Stimulated activated CD4-positive, alpha-beta T cell treated with anti-CD3 and anti-CD28 coated beads, Interleukin-1b, Interleukin-23, amount 100 ng/mL, for 48 hours (primary cell): ENCODE results near the gene FNBP1.
A peak's percentile ranks its signal among the peaks of the same experiment; 100 is the strongest.

Experiments
- DNase-seq: peaks from one replicate; pipeline ENCODE4 v3.0.0-alpha.2; 2020

Gene FNBP1

DNA sequence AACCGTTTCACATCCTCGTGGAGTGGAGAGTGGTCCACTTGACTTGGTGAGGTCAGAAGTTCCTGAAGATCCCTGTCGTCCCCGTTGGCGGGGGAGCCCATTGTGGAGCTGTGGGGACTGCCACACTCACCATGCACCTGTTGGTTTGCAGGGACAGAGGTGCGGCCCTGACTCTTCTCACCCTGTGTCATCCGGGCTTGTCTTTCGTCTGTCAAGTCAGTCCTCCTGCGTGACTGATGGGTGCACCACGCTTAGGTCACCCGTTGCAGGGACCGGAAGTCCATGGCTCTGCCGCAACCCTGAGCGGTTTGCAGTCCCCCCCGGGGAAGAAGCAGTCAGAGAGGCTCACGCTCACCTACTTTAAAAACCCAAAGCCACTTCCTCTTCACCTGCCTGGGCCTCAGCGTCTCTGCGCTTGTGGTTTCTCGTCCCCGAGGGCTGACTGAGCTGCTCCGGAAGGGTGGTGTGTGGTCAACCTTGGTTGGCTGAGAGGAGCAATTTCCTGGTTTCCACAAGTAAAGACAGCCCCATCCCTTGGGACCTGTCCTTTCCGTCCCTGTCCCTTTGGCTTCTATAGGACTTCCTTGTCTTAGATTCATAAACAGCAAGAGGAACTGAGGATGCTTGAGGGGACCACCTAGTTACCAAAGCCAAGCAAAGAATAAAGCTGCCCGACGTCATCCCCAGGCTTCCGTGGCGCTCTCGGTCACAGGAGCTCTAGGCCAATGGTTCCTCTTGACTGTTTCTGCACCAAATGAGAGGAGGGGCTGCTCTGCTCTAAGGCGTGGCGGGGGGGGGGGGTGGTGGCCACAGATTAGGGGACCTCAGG lies 154.5 kb downstream of the FNBP1 start:
- DNase-seq, result peak; percentile 97

DNA sequence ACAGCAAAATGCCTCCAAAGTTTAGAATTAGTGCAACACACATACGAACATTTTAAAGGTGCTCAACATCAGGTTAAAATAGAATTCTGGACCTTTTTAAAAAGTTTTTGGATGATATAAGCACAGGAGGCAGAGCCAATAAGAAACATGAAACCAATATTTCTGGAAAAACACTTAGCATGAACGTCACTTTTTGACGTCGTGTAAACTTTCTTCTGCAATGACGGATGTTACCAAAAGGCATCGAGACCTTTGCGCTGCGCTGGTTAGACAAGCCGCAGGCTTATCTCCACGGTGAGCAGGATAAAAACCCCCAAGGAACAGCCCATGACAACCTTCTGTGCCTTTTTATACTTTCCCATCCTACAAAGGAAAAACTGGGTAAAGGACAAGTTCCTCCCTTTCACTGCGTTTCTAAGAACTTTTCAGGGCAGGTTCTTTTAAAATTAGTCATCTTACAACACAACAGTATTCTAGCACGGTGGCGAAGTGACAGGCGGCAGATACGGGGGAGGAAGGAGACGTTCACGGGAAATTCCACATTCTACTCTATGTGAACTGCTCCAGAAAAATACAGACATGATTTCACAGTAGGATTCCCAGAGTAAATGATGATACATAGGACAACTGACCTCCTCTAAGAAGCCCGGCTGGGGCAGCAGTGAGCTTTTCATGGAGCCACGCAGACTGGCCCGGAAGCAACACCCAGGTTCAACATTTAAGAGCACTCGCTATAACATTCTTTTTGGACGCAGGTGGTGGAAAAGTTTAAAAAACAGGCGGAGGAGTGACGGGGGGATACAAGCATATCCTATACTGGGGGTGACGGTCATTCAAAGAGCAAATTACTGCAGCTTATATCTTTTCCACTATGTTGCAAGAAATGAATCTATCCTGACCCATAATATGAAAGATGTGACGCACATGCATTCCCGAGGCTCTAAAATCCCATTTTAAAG lies 155.4 kb downstream of the FNBP1 start:
- DNase-seq, result peak; percentile 80

DNA sequence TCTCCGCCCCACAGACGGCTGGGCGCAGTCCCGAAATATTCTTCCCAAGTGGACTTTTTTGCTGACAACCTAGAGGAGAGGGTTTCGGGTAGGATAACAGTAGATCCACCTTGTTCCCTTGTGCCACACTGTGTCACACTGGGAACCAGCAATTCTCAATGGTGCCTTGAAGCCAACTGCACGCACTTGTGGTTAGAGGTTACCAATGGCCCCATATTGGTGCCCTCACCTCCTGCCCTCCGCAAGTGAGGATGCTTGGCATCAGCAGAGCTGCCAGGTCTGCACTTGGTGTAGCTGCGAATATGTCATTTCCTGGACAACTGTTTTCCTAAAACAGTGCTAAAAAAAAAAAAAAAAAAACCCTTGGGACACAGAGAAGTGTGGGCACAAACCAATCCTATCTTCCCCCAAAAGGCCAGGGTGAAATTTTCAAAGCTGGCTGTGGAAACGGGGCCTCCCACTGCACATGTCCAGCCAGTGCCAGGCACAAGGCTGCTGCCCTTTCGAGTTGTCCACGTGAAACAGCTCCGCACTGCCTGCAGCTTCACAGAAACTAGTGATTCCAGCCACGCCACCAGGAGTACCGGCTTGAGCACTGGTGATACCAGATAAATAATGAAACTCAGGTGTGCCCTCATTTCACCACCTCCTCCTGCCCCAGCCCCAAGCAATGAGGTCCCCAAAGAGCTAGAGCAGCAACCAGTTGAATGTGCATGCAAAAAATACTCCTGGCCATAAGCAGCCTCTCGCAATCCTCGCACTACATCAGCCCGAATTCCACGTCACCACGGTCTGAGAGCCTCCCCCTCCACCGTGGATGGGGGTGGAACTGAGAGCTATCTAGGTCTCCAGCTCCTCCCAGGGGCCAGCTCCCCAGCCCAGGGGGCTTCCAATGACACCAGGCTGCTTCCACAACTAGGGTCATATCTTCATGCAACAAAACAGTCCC lies 156.5 kb downstream of the FNBP1 start:
- peak; percentile 76 for DNase-seq

- DNase-seq, result peak; percentile 92
Measured at GRCh38 chr9:129885670-129886106, 157.3 kb downstream of the FNBP1 start.

DNA sequence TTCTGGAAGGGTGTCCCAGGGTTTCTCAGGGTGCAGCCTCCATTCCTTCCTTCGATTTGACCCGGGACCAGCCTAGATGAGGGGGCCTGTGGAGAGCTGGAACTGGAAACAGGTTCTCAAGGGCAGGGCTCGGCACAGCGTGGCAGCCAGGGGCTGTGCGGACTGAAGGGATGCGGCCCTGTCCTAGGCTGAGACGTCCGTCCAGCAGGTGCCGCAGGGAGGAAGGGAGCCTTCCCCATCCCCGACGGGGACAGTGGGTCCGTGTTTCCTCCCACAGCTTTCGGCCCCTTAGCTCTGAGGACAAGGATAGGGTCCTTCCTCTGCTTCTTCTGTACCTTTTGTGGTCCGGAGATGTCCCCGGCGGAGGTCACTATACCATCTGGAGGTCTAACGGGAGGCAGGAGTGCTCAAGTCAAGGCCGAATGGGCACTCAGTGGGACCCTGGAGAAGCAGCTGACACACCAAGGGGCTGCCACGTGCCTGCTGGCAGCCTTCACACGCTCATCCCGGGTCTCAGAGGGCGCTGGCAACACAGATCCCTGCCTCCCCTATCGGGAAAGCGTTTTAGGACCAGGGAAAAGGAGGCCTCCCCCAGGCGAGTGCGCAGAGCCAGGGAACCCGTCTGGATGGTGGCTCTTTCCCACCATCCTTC lies 157.8 kb downstream of the FNBP1 start:
- DNase-seq, result no peak

DNA sequence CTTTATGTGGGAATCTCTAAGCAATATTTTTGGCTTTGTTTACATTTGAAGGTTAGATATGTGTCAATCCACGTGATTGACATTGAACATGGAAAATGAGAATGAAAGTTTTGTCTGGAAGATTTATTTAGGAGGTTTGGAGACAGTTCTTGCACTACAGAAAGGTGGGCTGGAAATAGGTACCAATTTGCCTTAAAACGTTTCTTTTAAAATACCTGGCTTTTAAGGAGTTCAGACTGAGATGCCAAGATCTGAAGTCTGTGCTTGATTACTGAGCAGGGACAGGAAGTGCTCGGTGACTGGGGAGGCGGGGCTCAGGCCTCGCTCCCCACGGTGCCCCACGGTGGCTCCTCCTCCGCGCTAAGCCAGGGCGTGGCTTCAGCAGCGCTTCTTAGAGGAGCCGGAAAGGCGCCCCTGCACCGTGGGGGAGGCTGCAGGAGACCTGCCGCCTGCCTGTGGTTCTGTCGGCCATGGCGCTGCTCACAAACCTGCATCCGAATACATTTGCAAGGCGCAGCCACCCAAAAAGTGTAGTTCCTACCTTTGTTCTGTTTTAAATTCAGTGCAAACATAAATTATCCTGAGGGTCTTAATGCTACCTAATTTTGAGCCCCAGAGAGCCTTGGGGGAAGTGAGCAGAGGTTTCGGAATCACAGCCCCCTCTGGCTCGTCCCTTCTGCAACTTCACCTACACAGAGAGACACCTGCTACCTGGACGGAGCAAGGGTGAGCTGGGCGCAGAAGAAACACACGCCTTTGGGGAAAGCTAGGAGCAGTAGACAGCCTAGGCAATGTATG lies 158.6 kb downstream of the FNBP1 start:
- peak; percentile 96 for DNase-seq

GRCh38 chr9:129881547-129882324 lies 161.3 kb downstream of the FNBP1 start:
- no peak for DNase-seq

GRCh38 chr9:129880654-129881546 lies 162.1 kb downstream of the FNBP1 start:
- DNase-seq, result no peak

DNA sequence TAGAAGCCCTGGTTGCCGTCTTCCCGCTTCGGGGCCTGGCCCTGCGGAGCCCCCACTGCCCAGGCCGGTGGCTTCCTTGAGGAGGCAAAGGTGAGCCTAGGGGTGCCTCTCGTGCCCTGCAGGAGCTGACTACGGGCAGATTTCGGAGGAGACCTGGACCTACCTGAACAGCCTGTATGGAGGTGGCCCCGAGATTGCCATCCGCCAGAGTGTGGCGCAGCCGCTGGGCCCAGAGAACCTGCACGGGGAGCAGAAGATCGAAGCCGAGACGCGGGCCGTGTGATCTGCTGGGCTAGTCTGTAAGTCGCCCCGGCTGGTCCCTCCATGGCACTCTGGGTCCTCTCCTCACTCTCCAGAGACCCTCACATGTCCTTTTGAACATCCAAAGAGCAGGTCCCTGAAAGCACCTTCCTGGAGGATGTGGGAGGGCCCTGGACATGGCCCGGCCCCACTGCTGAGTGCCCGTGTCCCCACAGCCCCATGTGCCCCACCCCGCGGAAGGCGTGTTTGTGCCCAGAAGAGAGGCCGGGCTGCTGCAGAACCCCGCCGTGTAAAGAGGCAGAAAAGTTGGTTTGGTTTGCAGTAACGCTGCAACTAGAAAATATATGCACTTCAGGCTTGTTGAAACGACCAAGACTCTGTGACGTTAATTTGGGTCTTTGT lies 162.9 kb downstream of the FNBP1 start:
- DNase-seq, result no peak

GRCh38 chr9:129879103-129879699 lies 163.8 kb downstream of the FNBP1 start:
- no peak for DNase-seq

- DNase-seq, result no peak
Measured at GRCh38 chr9:129878291-129878690, 164.7 kb downstream of the FNBP1 start.

- DNase-seq, result no peak
Measured at GRCh38 chr9:129876815-129877214, 166.2 kb downstream of the FNBP1 start.

DNA sequence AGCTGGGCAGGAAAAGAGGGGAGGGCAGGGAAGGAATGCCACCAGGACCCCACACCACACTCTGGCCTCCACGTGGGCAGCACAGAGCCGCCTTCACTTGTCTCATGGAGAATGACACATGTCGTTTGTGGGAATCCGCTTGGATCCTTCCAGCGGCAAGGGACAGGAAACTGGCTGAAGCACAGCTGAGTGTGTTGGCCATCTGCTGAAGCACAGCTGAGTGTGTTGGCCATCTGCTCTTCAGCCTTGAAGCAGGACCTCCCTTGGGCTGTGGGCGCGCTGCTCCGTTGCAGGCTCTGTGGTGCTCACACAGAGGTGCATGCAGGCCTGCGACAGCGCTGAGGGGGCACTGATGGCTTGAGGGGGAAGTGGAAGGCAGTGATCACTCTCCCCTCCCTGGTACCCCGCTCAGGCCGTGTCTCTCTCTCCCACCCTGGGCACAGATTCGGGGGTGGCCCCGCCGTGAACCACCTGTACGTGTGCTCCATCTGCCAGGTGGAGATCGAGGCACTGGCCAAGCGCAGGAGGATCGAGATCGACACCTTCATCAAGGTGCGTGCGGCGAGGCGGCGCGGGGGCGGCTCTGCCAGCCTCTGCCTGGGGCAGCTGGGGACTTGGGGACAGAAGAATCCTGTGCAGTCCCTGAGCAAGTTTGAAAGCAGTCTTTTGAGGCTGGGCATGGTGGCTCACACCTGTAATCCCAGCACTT lies 167.1 kb downstream of the FNBP1 start:
- DNase-seq, result no peak

DNA sequence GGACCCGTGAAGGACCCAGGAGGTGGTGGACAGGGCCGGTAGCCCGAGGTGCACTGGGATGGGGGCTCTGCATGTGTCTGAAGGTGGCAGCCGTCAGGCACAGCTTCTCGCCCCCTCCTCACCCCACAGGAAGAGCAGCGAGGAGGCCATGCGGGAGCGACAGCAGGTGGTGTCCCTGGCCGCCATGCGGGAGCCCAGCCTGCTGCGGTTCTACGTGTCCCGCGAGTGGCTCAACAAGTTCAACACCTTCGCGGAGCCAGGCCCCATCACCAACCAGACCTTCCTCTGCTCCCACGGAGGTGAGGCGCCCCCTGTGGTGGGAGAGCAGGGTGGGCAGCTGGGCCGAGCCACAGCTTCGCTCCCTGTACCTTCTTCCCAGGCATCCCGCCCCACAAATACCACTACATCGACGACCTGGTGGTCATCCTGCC lies 167.8 kb downstream of the FNBP1 start:
- no peak for DNase-seq

DNA sequence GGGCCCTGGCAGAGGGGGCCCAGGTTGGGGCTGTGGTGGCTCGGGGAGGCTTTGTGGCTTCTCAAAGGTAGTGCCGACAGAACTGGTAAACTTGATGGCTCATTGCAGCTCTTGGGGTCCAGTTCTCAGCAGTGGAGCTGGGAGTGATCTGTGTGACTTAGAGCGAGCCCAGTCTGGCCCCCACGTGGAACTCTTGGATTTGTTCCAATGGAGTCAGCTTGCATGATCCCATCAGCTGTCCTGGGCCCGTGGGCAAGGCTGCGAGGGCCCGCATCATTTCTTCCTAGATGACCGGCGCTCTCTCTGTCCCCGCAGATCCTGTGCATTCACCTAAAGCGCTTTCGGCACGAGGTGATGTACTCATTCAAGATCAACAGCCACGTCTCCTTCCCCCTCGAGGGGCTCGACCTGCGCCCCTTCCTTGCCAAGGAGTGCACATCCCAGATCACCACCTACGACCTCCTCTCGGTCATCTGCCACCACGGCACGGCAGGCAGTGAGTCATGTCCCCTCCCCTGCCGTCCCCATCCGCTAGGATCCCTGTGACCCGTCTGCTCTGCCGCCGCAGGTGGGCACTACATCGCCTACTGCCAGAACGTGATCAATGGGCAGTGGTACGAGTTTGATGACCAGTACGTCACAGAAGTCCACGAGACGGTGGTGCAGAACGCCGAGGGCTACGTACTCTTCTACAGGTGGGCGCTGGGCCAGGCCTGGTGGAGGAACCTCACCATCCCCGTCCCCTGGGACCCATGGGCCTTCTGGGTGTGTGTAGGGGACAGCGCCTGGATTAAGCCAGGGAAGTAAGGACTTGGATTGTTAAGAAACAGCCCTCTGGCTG lies 168.5 kb downstream of the FNBP1 start:
- no peak for DNase-seq

DNA sequence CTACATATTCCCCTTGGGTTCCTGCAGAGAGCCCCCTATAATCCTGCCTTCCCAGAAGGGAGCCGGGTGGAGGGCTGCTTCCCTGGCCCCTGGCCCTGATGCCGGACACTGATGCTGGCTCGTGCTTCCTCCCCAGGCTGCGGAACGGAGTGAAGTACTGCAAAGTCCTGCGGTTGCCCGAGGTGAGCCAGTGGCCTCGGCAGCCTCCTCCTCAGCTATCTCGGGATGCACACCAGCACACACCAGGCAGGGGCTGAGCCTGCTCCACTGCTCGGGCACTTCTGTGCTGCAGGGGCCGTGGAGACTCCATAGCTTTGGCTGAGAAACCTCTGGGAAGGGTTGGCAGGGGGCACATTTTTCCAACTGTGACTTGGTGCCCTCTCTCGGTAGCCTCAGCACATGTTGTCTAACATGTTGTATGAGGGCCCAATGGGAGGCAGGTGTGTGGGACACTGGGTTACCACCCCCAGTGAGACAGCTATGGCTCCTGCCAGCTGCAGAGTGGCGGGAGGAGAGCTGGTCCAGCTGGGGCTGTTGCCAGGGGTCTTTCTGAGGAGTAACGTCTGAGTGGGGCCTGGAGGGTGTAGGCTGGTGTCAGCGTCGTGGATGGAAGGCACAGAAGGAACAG lies 169.3 kb downstream of the FNBP1 start:
- DNase-seq, result no peak
